Ectodermal cell (in vitro differentiated cells): ENCODE results near the gene PES1.
"Not testable (repeated sequence)": the region's sequence is repeated elsewhere in the genome, so short reads cannot be mapped to it uniquely, and the experiment has no call there.

Experiments
- H3K27ac ChIP-seq: 2 replicates; pipeline ENCODE4 v1.7.0; 2013; ENCODE audit warnings: mild to moderate bottlenecking, low read depth, low read length; ENCODE audit not compliant: insufficient read depth, poor library complexity, severe bottlenecking
- H3K27me3 ChIP-seq: 2 replicates; pipeline ENCODE4 v1.7.0; 2013; ENCODE audit warnings: mild to moderate bottlenecking, low read length; ENCODE audit not compliant: insufficient read depth, control insufficient read depth, poor library complexity, severe bottlenecking
- H3K36me3 ChIP-seq: one replicate; pipeline ENCODE4 v1.7.0; 2013; ENCODE audit warnings: low read length; ENCODE audit not compliant: control insufficient read depth, insufficient read depth
- H3K4me1 ChIP-seq: one replicate; pipeline ENCODE4 v1.7.0; 2013; ENCODE audit warnings: low read length; ENCODE audit not compliant: control insufficient read depth, insufficient read depth
- H3K4me3 ChIP-seq: 2 replicates; pipeline ENCODE4 v1.7.0; 2013; ENCODE audit warnings: low read depth, low read length, control low read depth; ENCODE audit not compliant: insufficient read depth
- H3K9me3 ChIP-seq: 2 replicates; pipeline ENCODE4 v1.7.0; 2013; ENCODE audit warnings: mild to moderate bottlenecking, low read length, moderate library complexity; ENCODE audit not compliant: control insufficient read depth
- WGBS, 2 experiments: methylation state at CpG; one replicate each; pipeline ENCODE4 v1.1.7; 2013; ENCODE audit warnings: missing lambda C conversion rate in 2 of 2; 5-methylcytosine and 5-hydroxymethylcytosine counted together

Gene PES1

DNA sequence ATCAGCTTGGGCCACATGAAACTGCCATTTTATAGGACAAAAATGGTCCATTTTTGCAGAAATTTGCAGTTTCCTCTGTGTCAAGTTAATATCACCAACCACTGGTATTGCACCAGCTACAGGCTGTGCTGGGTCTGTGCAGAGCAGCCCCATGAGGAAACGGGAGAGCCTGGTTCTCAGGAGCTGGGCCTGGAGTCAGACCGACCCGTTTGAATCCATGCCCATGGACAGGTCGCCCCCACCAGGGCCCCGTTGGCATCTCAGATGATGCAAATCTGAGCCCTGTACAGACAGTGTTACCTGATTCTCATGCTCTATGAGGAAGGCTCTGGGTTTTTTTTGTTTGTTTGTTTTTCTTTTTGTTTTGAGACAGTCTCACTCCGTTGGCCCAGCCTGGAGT is 35.3 kb downstream of the PES1 start:
- Histone ChIP-seq H3K4me1 (no peaks in the 10 kb centered on the region), H3K27me3 (no peaks in the 10 kb centered on the region), H3K9me3 (no peaks in the 10 kb centered on the region), H3K4me3 (no peak overlapping the region), H3K36me3 (no peaks in the 10 kb centered on the region), H3K27ac (no peak overlapping the region)
- WGBS, 2 experiments = 77 to 87% methylated on average over 6 of the region's 6 CpGs

- WGBS, 2 experiments = 95% methylated on average over 73 of the region's 73 CpGs
- no peak overlapping the region for H3K4me3 ChIP-seq
- H3K9me3 ChIP-seq = no peaks in the 10 kb centered on the region
These were observed 36.2 kb downstream of the PES1 start for GRCh38 chr22:30555282-30556210.

DNA sequence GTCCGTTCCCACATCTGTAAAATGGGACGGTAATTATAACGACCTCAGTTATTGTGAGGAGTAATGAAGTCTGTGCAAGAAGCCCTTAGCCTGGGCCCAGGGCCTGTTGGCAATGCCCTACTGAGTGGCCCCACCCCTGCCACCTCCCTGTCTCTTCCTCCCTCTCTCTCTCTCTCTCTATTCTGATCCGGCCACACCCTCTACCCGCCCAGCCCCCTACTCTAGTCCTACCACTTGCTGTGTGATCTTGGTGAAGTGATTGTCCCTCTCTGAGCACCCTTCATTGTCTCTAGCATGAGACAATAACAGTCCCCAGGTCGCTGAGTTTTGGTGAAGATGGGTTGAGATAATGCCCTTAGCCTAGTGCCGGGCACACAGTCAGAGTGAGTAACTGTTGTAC is 37.7 kb downstream of the PES1 start:
- H3K36me3 ChIP-seq = no peaks in the 10 kb centered on the region
- 76 to 82% methylated on average over 5 to 7 of the region's 7 CpGs for WGBS, 2 experiments
- H3K27ac ChIP-seq = no peak overlapping the region
- no peaks in the 10 kb centered on the region for H3K4me1 ChIP-seq
- H3K27me3 ChIP-seq = no peaks in the 10 kb centered on the region
- H3K9me3 ChIP-seq = no peaks in the 10 kb centered on the region
- no peak overlapping the region for H3K4me3 ChIP-seq

More at GRCh38 chr22:30555282-30556210, 36.2 kb downstream of the PES1 start:
- Histone ChIP-seq H3K4me1 (no peaks in the 10 kb centered on the region), H3K27ac (no peak overlapping the region), H3K27me3 (no peaks in the 10 kb centered on the region), H3K36me3 (no peaks in the 10 kb centered on the region)

- no peaks in the 10 kb centered on the region for H3K4me1 ChIP-seq
- no peak overlapping the region for H3K4me3 ChIP-seq
- H3K36me3 ChIP-seq = no peaks in the 10 kb centered on the region
- H3K27me3 ChIP-seq = no peaks in the 10 kb centered on the region
- no peak overlapping the region for H3K27ac ChIP-seq
- WGBS, 2 experiments = 50 to 63% methylated on average over 1 of the region's 1 CpG
- H3K9me3 ChIP-seq = no peaks in the 10 kb centered on the region
These were observed 39.0 kb downstream of the PES1 start for GRCh38 chr22:30552719-30553118.

- not testable (repeated sequence) for H3K27ac ChIP-seq, H3K4me1 ChIP-seq, H3K36me3 ChIP-seq, H3K9me3 ChIP-seq, H3K4me3 ChIP-seq, H3K27me3 ChIP-seq
- WGBS, 2 experiments = 84 to 94% methylated on average over 3 of the region's 3 CpGs
These were observed 39.9 kb downstream of the PES1 start for GRCh38 chr22:30551813-30552212.

DNA sequence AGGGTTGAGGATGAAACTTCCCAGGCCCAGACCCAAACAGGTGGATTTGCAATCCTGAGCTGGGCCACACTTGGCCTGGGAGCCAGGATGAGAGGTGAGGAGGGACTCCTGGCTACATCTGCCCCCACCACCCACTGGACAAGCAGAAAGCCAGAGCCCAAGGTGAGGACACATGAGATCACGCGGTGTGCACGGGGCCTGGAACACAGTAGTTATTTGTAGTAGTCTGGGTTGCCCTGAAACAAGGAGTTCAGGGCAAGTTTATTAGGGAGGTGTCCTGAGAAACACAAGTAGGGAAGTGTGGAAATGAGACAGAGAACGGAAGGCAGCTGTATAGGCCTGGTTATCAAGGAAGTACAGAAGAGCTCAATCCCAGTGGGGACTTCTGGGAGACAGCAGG is 44.5 kb downstream of the PES1 start:
- WGBS, 2 experiments = 90 to 92% methylated on average over 4 of the region's 4 CpGs

GRCh38 chr22:30546616-30547015 is 45.1 kb downstream of the PES1 start, which contains the start of gene SEC14L6:
Gene SEC14L6 (minus strand): TSS chr22:30546741. CDS start chr22:30546682, 59 bp downstream.
- Histone ChIP-seq H3K27ac (no peak within 1 kb of the TSS), H3K9me3 (no peaks in the 10 kb centered on the region), H3K27me3 (peaks cover 19% of the 10 kb centered on the region), H3K36me3 (no peaks in the 10 kb centered on the region), H3K4me3 (no peak within 1 kb of the TSS), H3K4me1 (peaks cover 6% of the 10 kb centered on the region)
- 93% methylated on average over 7 of the region's 7 CpGs for WGBS, 2 experiments

More for the DNA sequence above, 44.5 kb downstream of the PES1 start:
- H3K27me3 ChIP-seq = peaks cover 13% of the 10 kb centered on the region
- peaks cover 6% of the 10 kb centered on the region for H3K4me1 ChIP-seq
- H3K4me3 ChIP-seq = no peak overlapping the region
- no peak overlapping the region for H3K27ac ChIP-seq
- no peaks in the 10 kb centered on the region for H3K9me3 ChIP-seq
- H3K36me3 ChIP-seq = no peaks in the 10 kb centered on the region

GRCh38 chr22:30542811-30543188 is 48.9 kb downstream of the PES1 start:
- Histone ChIP-seq H3K27ac (no peak overlapping the region), H3K36me3 (no peaks in the 10 kb centered on the region), H3K9me3 (no peaks in the 10 kb centered on the region), H3K27me3 (peaks cover 19% of the 10 kb centered on the region), H3K4me3 (peak overlapping the region; percentile 45), H3K4me1 (peaks cover 6% of the 10 kb centered on the region)
- 88 to 90% methylated on average over 12 of the region's 12 CpGs for WGBS, 2 experiments

- Histone ChIP-seq H3K4me3 (peak overlapping the region; percentile 45), H3K4me1 (peaks cover 6% of the 10 kb centered on the region), H3K27me3 (peaks cover 19% of the 10 kb centered on the region), H3K27ac (no peak overlapping the region), H3K36me3 (no peaks in the 10 kb centered on the region), H3K9me3 (no peaks in the 10 kb centered on the region)
- 3% methylated on average over 64 of the region's 64 CpGs for WGBS, 2 experiments
These were observed 49.5 kb downstream of the PES1 start for GRCh38 chr22:30541961-30542810.

DNA sequence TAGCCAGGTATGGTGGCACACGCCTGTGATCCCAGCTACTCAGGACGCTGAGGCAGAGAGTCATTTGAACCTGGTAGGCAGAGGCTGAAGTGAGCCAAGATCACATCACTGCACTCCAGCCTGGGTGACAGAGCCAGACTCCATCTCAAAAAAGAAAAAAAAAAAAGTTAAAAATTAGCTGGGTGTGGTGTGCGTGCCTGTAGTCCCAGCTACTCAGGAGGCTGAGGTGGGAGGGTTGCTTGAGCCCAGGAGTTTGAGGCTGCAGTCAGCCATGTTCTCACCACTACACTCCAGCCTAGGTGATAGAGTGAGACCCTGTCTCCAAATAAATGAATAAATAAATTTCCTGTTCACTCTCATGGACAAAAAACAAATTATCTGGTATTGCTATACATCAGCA is 50.2 kb downstream of the PES1 start:
- H3K27me3 ChIP-seq = peaks cover 19% of the 10 kb centered on the region
- H3K9me3 ChIP-seq, H3K4me1 ChIP-seq, H3K36me3 ChIP-seq, H3K27ac ChIP-seq: not testable (repeated sequence)
- whole genome bisulfite sequencing, 2 experiments = 85 to 93% methylated on average over 3 of the region's 3 CpGs
- H3K4me3 ChIP-seq = peak overlapping the region; percentile 45
